ENCODE data around the gene CER1.
A peak's percentile ranks its signal among the peaks of the same experiment; 100 is the strongest.

Gene CER1

DNA sequence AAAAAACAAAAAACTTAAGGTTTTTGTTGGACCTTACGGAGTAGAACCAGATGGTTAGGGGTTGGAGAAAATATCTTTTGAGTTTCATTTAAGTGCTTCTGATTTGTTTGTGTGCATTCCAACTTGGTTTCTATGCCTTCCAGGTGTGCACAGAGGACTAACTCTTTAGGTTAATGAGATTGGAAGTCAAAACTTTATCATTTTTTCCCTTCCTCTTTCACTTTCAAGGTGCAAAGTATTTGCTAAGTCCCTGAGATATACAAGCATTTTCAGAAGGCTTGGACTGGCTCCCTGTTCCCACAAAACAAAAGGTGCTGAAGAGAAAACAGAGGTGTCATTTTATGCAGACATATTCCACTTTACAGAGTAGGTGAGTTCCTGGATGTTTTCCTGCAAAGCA is 30.3 kb upstream of the CER1 start:
- Histone ChIP-seq H3K36me3 (replicated peaks; ENCODE audit: low read depth, low read length) (no peaks in the 10 kb centered on the region), H3K9me3 (ENCODE audit: insufficient read depth, low read length) (no peaks in the 10 kb centered on the region), H3K4me1 (ENCODE audit: low read length) (peaks cover 25% of the 10 kb centered on the region), H3K9ac (ENCODE audit: low read length) (no peak overlapping the region), H3K4me3 (ENCODE audit: low read length) (no peak overlapping the region), H4K20me1 (ENCODE audit: insufficient read depth, low read length) (no peaks in the 10 kb centered on the region), H2AFZ (ENCODE audit: low read depth, low read length) (no peak overlapping the region), H3K27ac (ENCODE audit: low read length) (no peak overlapping the region), H3K79me2 (ENCODE audit: low read length) (no peaks in the 10 kb centered on the region), H3K27me3 (ENCODE audit: low read depth, low read length) (peaks cover 16% of the 10 kb centered on the region; the same call in 1 of the 2 replicates), H3K4me2 (ENCODE audit: low read length) (peak overlapping the region; percentile 45)
- TF ChIP-seq EZH2phosphoT487 (IDR thresholded peaks at IDR 0.05; ENCODE audit: low read depth) = no peak
- TF ChIP-seq, protein P1, sequence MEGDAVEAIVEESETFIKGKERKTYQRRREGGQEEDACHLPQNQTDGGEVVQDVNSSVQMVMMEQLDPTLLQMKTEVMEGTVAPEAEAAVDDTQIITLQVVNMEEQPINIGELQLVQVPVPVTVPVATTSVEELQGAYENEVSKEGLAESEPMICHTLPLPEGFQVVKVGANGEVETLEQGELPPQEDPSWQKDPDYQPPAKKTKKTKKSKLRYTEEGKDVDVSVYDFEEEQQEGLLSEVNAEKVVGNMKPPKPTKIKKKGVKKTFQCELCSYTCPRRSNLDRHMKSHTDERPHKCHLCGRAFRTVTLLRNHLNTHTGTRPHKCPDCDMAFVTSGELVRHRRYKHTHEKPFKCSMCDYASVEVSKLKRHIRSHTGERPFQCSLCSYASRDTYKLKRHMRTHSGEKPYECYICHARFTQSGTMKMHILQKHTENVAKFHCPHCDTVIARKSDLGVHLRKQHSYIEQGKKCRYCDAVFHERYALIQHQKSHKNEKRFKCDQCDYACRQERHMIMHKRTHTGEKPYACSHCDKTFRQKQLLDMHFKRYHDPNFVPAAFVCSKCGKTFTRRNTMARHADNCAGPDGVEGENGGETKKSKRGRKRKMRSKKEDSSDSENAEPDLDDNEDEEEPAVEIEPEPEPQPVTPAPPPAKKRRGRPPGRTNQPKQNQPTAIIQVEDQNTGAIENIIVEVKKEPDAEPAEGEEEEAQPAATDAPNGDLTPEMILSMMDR (IDR thresholded peaks at IDR 0.05; ENCODE audit: low read depth, low read length) = no peak

DNA sequence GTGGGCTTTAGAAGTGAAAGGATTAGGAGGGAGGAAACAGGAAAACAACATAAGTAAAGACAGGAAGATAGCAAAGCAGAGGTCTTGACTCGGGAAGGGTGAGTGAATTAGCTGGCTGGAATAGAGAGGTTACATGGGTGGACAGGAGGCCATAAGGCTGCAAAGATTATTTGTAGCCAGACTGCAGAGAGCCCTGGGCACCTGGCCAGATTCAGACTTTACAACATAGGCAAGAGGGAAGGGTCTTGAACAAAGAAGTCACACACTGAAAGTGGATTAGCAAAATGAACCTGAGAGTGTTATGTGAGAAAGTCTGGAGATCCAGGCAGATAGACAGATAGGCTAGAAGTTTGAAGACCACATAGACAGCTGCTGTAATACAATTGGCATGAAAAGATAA is 29.7 kb upstream of the CER1 start:
- Histone ChIP-seq H3K9ac (ENCODE audit: low read length) (no peak overlapping the region), H3K4me1 (ENCODE audit: low read length) (peaks cover 25% of the 10 kb centered on the region), H3K4me2 (ENCODE audit: low read length) (peak overlapping the region; percentile 45; the same call in 1 of the 2 replicates), H4K20me1 (ENCODE audit: insufficient read depth, low read length) (no peaks in the 10 kb centered on the region), H3K4me3 (ENCODE audit: low read length) (no peak overlapping the region), H3K36me3 (replicated peaks; ENCODE audit: low read depth, low read length) (no peaks in the 10 kb centered on the region), H3K79me2 (ENCODE audit: low read length) (no peaks in the 10 kb centered on the region), H3K27ac (ENCODE audit: low read length) (no peak overlapping the region), H3K9me3 (ENCODE audit: insufficient read depth, low read length) (no peaks in the 10 kb centered on the region), H3K27me3 (ENCODE audit: low read depth, low read length) (peaks cover 16% of the 10 kb centered on the region; the same call in 1 of the 2 replicates), H2AFZ (ENCODE audit: low read depth, low read length) (no peak overlapping the region)
- no peak for TF ChIP-seq EZH2phosphoT487 (IDR thresholded peaks at IDR 0.05; ENCODE audit: low read depth)
- TF ChIP-seq, protein P1 (IDR thresholded peaks at IDR 0.05; ENCODE audit: low read depth, low read length) = no peak

DNA sequence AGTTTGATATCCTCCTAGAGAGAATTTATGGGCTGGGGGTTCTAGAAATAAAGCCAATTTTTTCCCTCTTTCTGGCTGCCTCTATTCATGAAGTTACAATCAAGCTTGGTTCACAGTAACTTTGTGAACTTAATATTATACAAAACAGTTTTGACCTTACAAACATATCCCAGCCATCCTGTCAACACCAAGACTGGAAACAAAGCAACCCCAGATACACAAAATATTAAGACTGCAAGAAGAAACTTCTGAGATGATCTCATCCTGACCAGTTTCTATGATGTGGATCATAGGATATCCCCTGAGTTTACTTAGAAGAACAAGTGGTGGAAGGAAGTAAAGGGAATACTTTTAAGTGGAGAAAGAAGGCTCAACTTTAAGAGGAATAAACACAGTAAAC is 28.3 kb upstream of the CER1 start:
- TF ChIP-seq, protein P1 (IDR thresholded peaks at IDR 0.05; ENCODE audit: low read depth, low read length) = no peak
- TF ChIP-seq EZH2phosphoT487 (IDR thresholded peaks at IDR 0.05; ENCODE audit: low read depth) = no peak
- H3K79me2 ChIP-seq (ENCODE audit: low read length) = no peaks in the 10 kb centered on the region
- H4K20me1 ChIP-seq (ENCODE audit: insufficient read depth, low read length) = no peaks in the 10 kb centered on the region
- H3K27me3 ChIP-seq (ENCODE audit: low read depth, low read length) = peaks cover 16% of the 10 kb centered on the region; the same call in 1 of the 2 replicates
- H3K9me3 ChIP-seq (ENCODE audit: insufficient read depth, low read length) = no peaks in the 10 kb centered on the region
- no peaks in the 10 kb centered on the region for H3K36me3 ChIP-seq (replicated peaks; ENCODE audit: low read depth, low read length)
- H3K4me1 ChIP-seq (ENCODE audit: low read length) = peaks cover 31% of the 10 kb centered on the region
- no peak overlapping the region for H3K4me3 ChIP-seq (ENCODE audit: low read length)
- H2AFZ ChIP-seq (ENCODE audit: low read depth, low read length) = no peak overlapping the region
- no peak overlapping the region for H3K27ac ChIP-seq (ENCODE audit: low read length)
- H3K4me2 ChIP-seq (ENCODE audit: low read length) = no peak overlapping the region
- H3K9ac ChIP-seq (ENCODE audit: low read length) = no peak overlapping the region

DNA sequence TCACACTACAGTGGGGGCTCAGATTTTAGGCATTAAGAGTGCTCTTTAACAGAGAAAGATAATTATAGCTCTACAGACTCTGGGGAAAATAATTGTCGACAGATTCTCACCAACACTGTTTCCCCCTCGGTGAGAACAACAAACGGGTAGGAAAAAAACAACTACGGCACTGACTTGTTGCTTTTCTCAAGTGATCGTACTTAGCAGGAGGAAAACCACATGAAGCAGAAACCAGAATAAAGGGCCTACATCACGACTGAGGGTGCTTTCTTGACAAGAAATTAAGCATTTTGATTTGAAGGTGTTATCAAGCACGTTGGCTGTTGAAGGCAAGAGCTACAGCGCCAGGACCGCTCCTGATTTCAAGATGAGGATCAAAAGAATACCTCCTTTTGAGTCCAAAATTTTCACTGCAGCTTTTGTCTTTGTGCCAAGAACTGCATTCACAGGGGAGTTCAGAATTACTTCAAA is 27.2 kb upstream of the CER1 start:
- Histone ChIP-seq H3K79me2 (ENCODE audit: low read length) (no peaks in the 10 kb centered on the region), H3K4me2 (ENCODE audit: low read length) (no peak overlapping the region), H3K9ac (ENCODE audit: low read length) (no peak overlapping the region), H3K4me1 (ENCODE audit: low read length) (peaks cover 31% of the 10 kb centered on the region), H4K20me1 (ENCODE audit: insufficient read depth, low read length) (no peaks in the 10 kb centered on the region), H3K27ac (ENCODE audit: low read length) (no peak overlapping the region), H3K4me3 (ENCODE audit: low read length) (no peak overlapping the region), H3K36me3 (replicated peaks; ENCODE audit: low read depth, low read length) (no peaks in the 10 kb centered on the region), H3K27me3 (ENCODE audit: low read depth, low read length) (peaks cover 16% of the 10 kb centered on the region; the same call in 1 of the 2 replicates), H3K9me3 (ENCODE audit: insufficient read depth, low read length) (no peaks in the 10 kb centered on the region), H2AFZ (ENCODE audit: low read depth, low read length) (no peak overlapping the region)
- TF ChIP-seq EZH2phosphoT487 (IDR thresholded peaks at IDR 0.05; ENCODE audit: low read depth) = no peak
- TF ChIP-seq, protein P1 (IDR thresholded peaks at IDR 0.05; ENCODE audit: low read depth, low read length) = no peak

All from OCI-LY3 (cell line).